WTC11 (cell line): ENCODE measurements around the gene GDF11. TPM values are rescaled to one million over a fixed set of nuclear protein-coding genes. Genes with fewer than 3 reads are reported as not detected.

Source experiments
- ATAC-seq: fragments of 200-7000 bp; cut with Tn5 transposase; 2 replicates; pipeline ENCODE4 v1.10.0; 2021; ENCODE audit warnings: mild to moderate bottlenecking, moderate library complexity
- CTCF ChIA-PET: fragments of 300-600 bp; sonication (Branson Sonifier 250); formaldehyde crosslinking; loops from one replicate; lab custom pipeline; 2021; ENCODE audit warnings: antibody characterized with exemption; lab: Charles Lee
- POLR2A ChIA-PET: fragments of 350-600 bp; sonication (Branson Sonifier 250); formaldehyde crosslinking; loops from one replicate; lab custom pipeline; 2021; ENCODE audit warnings: antibody characterized with exemption; lab: Charles Lee
- DNase-seq: peaks from one replicate; pipeline ENCODE4 v3.0.0; 2021; ENCODE audit warnings: low spot score
- H3K27ac Mint-ChIP-seq: 2 replicates; pipeline ENCODE4 v1.8.0; 2021; ENCODE audit warnings: mixed read lengths
- H3K27me3 Mint-ChIP-seq: 2 replicates; pipeline ENCODE4 v1.8.0; 2021; ENCODE audit warnings: low read depth, mild to moderate bottlenecking, moderate library complexity, mixed read lengths
- H3K36me3 Mint-ChIP-seq: 2 replicates; pipeline ENCODE4 v1.8.0; 2021; ENCODE audit warnings: mixed read lengths
- H3K4me1 Mint-ChIP-seq: 2 replicates; pipeline ENCODE4 v1.8.0; 2022; ENCODE audit warnings: mixed read lengths
- H3K4me3 Mint-ChIP-seq: 2 replicates; pipeline ENCODE4 v1.8.0; 2021; ENCODE audit warnings: mild to moderate bottlenecking, moderate library complexity, mixed read lengths
- H3K9me3 Mint-ChIP-seq: 2 replicates; pipeline ENCODE4 v1.8.0; 2021; ENCODE audit warnings: mixed read lengths
- ATF1 ChIP-seq: sonication (generic); formaldehyde crosslinking; IDR thresholded peaks from 2 replicates; pipeline ENCODE4 v1.8.1; 2023; ENCODE audit warnings: mild to moderate bottlenecking, moderate library complexity, missing genetic modification reagents
- FOXP1 ChIP-seq: sonication (generic); formaldehyde crosslinking; IDR thresholded peaks from 2 replicates; pipeline ENCODE4 v1.8.0; 2022; ENCODE audit warnings: missing genetic modification reagents, mild to moderate bottlenecking, moderate library complexity, borderline replicate concordance
- GABPB1 ChIP-seq: sonication (generic); formaldehyde crosslinking; IDR thresholded peaks from 2 replicates; pipeline ENCODE4 v1.8.1; 2023; ENCODE audit warnings: mild to moderate bottlenecking, missing genetic modification reagents
- HMGA2 ChIP-seq: fragments of 250-450 bp; sonication (Bioruptor Pico); IDR thresholded peaks from 2 replicates; pipeline ENCODE4 v1.4.0; 2021; ENCODE audit warnings: mild to moderate bottlenecking, moderate library complexity
- NFATC4 ChIP-seq: fragments of 250-450 bp; sonication (Bioruptor Pico); IDR thresholded peaks from 2 replicates; pipeline ENCODE4 v1.9.0; 2021; ENCODE audit warnings: mild to moderate bottlenecking
- OVOL2 ChIP-seq: fragments of 250-450 bp; sonication (Bioruptor Pico); IDR thresholded peaks from 2 replicates; pipeline ENCODE4 v1.9.0; 2021; ENCODE audit warnings: mild to moderate bottlenecking, borderline replicate concordance
- PRRX2 ChIP-seq: fragments of 250-450 bp; sonication (Bioruptor Pico); IDR thresholded peaks from 2 replicates; pipeline ENCODE4 v1.8.0; 2021; ENCODE audit warnings: mild to moderate bottlenecking
- SP1 ChIP-seq: sonication (generic); formaldehyde crosslinking; conservative IDR thresholded peaks from 2 replicates; pipeline ENCODE4 v1.8.1; 2022; ENCODE audit warnings: missing genetic modification reagents
- TP53 ChIP-seq: sonication (generic); formaldehyde crosslinking; IDR thresholded peaks from 2 replicates; pipeline ENCODE4 v1.8.1; 2023; ENCODE audit warnings: mild to moderate bottlenecking, missing genetic modification reagents
- total RNA-seq: library from RNA; stranded (reverse); gene quantifications from 3 replicates; pipeline ENCODE4 v1.2.3, GENCODE V29; 2021
- TF ChIP-seq, protein P1 (sequence below): sonication (generic); formaldehyde crosslinking; IDR thresholded peaks from 2 replicates; pipeline ENCODE4 v1.8.0; 2022; ENCODE audit warnings: missing genetic modification reagents
- TF ChIP-seq, protein P2 (sequence below): fragments of 250-450 bp; sonication (Bioruptor Pico); IDR thresholded peaks from 2 replicates; pipeline ENCODE4 v1.9.0; 2021; ENCODE audit warnings: mild to moderate bottlenecking, borderline replicate concordance
- TF ChIP-seq, protein P3 (sequence below): sonication (generic); formaldehyde crosslinking; IDR thresholded peaks from 2 replicates; pipeline ENCODE4 v1.8.0; 2023; ENCODE audit warnings: missing genetic modification reagents, mild to moderate bottlenecking, borderline replicate concordance
- TF ChIP-seq, protein P4 (sequence below): sonication (generic); formaldehyde crosslinking; IDR thresholded peaks from 2 replicates; pipeline ENCODE4 v1.8.1; 2022; ENCODE audit warnings: mild to moderate bottlenecking, moderate library complexity, missing genetic modification reagents
- TF ChIP-seq, protein P5 (sequence below): sonication (generic); formaldehyde crosslinking; IDR thresholded peaks from 2 replicates; pipeline ENCODE4 v1.8.0; 2022; ENCODE audit warnings: mild to moderate bottlenecking, missing genetic modification reagents
- TF ChIP-seq, protein P6 (sequence below): sonication (generic); formaldehyde crosslinking; IDR thresholded peaks from 2 replicates; pipeline ENCODE4 v1.8.1; 2022; ENCODE audit warnings: mild to moderate bottlenecking, missing genetic modification reagents, moderate library complexity, borderline replicate concordance
- TF ChIP-seq, protein P7 (sequence below): sonication (generic); formaldehyde crosslinking; IDR thresholded peaks from 2 replicates; pipeline ENCODE4 v1.8.0; 2023; ENCODE audit warnings: mild to moderate bottlenecking, missing genetic modification reagents

The GDF11 gene
- total RNA-seq, 1 experiment from 2014 or later: 16.9 TPM

DNA sequence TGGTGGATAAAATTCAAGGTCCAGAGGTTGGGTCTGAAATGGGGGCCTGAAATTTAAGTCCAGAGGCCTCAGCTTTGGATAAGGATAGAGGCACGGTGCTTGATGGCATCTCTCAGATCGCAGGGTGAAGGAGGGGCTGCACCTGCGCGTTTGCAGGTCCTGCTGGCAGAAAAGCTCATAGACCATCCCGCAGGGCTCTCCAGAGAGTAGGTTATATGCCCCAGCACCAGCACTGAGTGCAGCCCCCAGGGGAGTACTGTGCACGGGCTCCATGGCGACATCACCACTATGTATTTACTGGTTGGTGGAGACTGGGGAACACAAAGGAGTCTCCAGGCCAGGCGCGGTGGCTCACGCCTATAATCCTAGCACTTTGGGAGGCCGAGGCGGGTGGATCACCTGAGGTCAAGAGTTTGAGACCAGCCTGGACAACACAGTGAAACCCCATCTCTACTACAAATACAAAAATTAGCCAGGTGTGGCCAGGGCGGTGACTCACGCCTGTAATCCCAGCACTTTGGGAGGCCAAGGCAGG lies 9.8 kb upstream of the GDF11 start (continued):
- TF ChIP-seq, protein P1, sequence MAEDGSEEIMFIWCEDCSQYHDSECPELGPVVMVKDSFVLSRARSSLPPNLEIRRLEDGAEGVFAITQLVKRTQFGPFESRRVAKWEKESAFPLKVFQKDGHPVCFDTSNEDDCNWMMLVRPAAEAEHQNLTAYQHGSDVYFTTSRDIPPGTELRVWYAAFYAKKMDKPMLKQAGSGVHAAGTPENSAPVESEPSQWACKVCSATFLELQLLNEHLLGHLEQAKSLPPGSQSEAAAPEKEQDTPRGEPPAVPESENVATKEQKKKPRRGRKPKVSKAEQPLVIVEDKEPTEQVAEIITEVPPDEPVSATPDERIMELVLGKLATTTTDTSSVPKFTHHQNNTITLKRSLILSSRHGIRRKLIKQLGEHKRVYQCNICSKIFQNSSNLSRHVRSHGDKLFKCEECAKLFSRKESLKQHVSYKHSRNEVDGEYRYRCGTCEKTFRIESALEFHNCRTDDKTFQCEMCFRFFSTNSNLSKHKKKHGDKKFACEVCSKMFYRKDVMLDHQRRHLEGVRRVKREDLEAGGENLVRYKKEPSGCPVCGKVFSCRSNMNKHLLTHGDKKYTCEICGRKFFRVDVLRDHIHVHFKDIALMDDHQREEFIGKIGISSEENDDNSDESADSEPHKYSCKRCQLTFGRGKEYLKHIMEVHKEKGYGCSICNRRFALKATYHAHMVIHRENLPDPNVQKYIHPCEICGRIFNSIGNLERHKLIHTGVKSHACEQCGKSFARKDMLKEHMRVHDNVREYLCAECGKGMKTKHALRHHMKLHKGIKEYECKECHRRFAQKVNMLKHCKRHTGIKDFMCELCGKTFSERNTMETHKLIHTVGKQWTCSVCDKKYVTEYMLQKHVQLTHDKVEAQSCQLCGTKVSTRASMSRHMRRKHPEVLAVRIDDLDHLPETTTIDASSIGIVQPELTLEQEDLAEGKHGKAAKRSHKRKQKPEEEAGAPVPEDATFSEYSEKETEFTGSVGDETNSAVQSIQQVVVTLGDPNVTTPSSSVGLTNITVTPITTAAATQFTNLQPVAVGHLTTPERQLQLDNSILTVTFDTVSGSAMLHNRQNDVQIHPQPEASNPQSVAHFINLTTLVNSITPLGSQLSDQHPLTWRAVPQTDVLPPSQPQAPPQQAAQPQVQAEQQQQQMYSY (CRISPR knock-in tag): no peak
- TF ChIP-seq FOXP1 (CRISPR knock-in tag): no peak
- TF ChIP-seq, protein P2, sequence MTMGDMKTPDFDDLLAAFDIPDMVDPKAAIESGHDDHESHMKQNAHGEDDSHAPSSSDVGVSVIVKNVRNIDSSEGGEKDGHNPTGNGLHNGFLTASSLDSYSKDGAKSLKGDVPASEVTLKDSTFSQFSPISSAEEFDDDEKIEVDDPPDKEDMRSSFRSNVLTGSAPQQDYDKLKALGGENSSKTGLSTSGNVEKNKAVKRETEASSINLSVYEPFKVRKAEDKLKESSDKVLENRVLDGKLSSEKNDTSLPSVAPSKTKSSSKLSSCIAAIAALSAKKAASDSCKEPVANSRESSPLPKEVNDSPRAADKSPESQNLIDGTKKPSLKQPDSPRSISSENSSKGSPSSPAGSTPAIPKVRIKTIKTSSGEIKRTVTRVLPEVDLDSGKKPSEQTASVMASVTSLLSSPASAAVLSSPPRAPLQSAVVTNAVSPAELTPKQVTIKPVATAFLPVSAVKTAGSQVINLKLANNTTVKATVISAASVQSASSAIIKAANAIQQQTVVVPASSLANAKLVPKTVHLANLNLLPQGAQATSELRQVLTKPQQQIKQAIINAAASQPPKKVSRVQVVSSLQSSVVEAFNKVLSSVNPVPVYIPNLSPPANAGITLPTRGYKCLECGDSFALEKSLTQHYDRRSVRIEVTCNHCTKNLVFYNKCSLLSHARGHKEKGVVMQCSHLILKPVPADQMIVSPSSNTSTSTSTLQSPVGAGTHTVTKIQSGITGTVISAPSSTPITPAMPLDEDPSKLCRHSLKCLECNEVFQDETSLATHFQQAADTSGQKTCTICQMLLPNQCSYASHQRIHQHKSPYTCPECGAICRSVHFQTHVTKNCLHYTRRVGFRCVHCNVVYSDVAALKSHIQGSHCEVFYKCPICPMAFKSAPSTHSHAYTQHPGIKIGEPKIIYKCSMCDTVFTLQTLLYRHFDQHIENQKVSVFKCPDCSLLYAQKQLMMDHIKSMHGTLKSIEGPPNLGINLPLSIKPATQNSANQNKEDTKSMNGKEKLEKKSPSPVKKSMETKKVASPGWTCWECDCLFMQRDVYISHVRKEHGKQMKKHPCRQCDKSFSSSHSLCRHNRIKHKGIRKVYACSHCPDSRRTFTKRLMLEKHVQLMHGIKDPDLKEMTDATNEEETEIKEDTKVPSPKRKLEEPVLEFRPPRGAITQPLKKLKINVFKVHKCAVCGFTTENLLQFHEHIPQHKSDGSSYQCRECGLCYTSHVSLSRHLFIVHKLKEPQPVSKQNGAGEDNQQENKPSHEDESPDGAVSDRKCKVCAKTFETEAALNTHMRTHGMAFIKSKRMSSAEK (CRISPR knock-in tag): no peak
- TF ChIP-seq, protein P3, sequence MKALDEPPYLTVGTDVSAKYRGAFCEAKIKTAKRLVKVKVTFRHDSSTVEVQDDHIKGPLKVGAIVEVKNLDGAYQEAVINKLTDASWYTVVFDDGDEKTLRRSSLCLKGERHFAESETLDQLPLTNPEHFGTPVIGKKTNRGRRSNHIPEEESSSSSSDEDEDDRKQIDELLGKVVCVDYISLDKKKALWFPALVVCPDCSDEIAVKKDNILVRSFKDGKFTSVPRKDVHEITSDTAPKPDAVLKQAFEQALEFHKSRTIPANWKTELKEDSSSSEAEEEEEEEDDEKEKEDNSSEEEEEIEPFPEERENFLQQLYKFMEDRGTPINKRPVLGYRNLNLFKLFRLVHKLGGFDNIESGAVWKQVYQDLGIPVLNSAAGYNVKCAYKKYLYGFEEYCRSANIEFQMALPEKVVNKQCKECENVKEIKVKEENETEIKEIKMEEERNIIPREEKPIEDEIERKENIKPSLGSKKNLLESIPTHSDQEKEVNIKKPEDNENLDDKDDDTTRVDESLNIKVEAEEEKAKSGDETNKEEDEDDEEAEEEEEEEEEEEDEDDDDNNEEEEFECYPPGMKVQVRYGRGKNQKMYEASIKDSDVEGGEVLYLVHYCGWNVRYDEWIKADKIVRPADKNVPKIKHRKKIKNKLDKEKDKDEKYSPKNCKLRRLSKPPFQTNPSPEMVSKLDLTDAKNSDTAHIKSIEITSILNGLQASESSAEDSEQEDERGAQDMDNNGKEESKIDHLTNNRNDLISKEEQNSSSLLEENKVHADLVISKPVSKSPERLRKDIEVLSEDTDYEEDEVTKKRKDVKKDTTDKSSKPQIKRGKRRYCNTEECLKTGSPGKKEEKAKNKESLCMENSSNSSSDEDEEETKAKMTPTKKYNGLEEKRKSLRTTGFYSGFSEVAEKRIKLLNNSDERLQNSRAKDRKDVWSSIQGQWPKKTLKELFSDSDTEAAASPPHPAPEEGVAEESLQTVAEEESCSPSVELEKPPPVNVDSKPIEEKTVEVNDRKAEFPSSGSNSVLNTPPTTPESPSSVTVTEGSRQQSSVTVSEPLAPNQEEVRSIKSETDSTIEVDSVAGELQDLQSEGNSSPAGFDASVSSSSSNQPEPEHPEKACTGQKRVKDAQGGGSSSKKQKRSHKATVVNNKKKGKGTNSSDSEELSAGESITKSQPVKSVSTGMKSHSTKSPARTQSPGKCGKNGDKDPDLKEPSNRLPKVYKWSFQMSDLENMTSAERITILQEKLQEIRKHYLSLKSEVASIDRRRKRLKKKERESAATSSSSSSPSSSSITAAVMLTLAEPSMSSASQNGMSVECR (CRISPR knock-in tag): no peak
- no peak for TF ChIP-seq PRRX2 (CRISPR knock-in tag)
- TF ChIP-seq ATF1 (CRISPR knock-in tag): no peak

DNA sequence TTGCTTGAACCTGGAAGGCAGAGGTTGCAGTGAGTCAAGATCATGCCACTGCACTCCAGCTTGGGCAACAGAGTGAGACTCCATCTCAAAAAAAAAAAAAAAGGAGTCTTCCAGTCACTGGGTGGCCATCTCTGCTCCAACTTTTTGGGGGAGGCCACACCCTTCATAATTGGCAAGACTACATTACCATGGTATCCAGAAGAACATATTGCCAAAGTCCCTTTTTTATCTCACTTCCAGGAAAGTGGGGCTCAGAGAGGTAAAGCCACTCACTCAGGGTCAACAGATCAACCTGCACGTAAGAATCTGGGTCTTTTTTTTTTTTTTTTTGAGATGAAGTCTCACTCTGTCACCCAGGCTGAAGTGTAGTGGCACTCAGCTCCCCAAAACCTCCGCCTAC lies 9.1 kb upstream of the GDF11 start:
- no peak for ATAC-seq
- H3K9me3 Mint-ChIP-seq: no peaks in the 10 kb centered on the region
- CTCF ChIA-PET: interaction anchor here (0.6 to 1.5 kb wide), 6 partner anchors 9 to 244 kb away, joined by 3 to 6 read pairs (median 4); partner anchors contain the start of genes BLOC1S1 and ITGA7
- peaks cover 37% of the 10 kb centered on the region for H3K4me1 Mint-ChIP-seq
- H3K27me3 Mint-ChIP-seq: no peaks in the 10 kb centered on the region
- no peak overlapping the region for H3K27ac Mint-ChIP-seq
- no peaks in the 10 kb centered on the region for H3K36me3 Mint-ChIP-seq
- no peak for DNase-seq
- no peak overlapping the region for H3K4me3 Mint-ChIP-seq
- POLR2A ChIA-PET: interaction anchor here (0.7 kb wide), 1 partner anchor 1992 kb away, joined by 4 read pairs; no protein-coding TSS in a partner anchor
- TF ChIP-seq, protein P4, sequence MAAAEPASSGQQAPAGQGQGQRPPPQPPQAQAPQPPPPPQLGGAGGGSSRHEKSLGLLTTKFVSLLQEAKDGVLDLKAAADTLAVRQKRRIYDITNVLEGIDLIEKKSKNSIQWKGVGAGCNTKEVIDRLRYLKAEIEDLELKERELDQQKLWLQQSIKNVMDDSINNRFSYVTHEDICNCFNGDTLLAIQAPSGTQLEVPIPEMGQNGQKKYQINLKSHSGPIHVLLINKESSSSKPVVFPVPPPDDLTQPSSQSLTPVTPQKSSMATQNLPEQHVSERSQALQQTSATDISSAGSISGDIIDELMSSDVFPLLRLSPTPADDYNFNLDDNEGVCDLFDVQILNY (CRISPR knock-in tag): no peak
- TF ChIP-seq, protein P5, sequence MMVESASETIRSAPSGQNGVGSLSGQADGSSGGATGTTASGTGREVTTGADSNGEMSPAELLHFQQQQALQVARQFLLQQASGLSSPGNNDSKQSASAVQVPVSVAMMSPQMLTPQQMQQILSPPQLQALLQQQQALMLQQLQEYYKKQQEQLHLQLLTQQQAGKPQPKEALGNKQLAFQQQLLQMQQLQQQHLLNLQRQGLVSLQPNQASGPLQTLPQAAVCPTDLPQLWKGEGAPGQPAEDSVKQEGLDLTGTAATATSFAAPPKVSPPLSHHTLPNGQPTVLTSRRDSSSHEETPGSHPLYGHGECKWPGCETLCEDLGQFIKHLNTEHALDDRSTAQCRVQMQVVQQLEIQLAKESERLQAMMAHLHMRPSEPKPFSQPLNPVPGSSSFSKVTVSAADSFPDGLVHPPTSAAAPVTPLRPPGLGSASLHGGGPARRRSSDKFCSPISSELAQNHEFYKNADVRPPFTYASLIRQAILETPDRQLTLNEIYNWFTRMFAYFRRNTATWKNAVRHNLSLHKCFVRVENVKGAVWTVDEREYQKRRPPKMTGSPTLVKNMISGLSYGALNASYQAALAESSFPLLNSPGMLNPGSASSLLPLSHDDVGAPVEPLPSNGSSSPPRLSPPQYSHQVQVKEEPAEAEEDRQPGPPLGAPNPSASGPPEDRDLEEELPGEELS (CRISPR knock-in tag): no peak
- TF ChIP-seq TP53: no peak
- TF ChIP-seq GABPB1 (CRISPR knock-in tag): no peak
- TF ChIP-seq, protein P6, sequence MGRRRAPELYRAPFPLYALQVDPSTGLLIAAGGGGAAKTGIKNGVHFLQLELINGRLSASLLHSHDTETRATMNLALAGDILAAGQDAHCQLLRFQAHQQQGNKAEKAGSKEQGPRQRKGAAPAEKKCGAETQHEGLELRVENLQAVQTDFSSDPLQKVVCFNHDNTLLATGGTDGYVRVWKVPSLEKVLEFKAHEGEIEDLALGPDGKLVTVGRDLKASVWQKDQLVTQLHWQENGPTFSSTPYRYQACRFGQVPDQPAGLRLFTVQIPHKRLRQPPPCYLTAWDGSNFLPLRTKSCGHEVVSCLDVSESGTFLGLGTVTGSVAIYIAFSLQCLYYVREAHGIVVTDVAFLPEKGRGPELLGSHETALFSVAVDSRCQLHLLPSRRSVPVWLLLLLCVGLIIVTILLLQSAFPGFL (CRISPR knock-in tag): no peak
- no peak for TF ChIP-seq NFATC4 (CRISPR knock-in tag)
- TF ChIP-seq, protein P7, sequence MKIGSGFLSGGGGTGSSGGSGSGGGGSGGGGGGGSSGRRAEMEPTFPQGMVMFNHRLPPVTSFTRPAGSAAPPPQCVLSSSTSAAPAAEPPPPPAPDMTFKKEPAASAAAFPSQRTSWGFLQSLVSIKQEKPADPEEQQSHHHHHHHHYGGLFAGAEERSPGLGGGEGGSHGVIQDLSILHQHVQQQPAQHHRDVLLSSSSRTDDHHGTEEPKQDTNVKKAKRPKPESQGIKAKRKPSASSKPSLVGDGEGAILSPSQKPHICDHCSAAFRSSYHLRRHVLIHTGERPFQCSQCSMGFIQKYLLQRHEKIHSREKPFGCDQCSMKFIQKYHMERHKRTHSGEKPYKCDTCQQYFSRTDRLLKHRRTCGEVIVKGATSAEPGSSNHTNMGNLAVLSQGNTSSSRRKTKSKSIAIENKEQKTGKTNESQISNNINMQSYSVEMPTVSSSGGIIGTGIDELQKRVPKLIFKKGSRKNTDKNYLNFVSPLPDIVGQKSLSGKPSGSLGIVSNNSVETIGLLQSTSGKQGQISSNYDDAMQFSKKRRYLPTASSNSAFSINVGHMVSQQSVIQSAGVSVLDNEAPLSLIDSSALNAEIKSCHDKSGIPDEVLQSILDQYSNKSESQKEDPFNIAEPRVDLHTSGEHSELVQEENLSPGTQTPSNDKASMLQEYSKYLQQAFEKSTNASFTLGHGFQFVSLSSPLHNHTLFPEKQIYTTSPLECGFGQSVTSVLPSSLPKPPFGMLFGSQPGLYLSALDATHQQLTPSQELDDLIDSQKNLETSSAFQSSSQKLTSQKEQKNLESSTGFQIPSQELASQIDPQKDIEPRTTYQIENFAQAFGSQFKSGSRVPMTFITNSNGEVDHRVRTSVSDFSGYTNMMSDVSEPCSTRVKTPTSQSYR: no peak
- TF ChIP-seq ATF1 (CRISPR knock-in tag): no peak
- no peak for TF ChIP-seq SP1 (CRISPR knock-in tag)
- TF ChIP-seq OVOL2: no peak
- no peak for TF ChIP-seq HMGA2 (CRISPR knock-in tag)
